ENCODE results near the gene COL11A1.
"Not testable (repeated sequence)": the region's sequence is repeated elsewhere in the genome, so short reads cannot be mapped to it uniquely, and the experiment has no call there.

The COL11A1 gene

GRCh38 chr1:102834688-102835320 lies 273.5 kb downstream of the COL11A1 start:
- no peak for TF ChIP-seq EZH2phosphoT487 (IDR thresholded peaks at IDR 0.05; ENCODE audit: borderline replicate concordance, low read length)
- TF ChIP-seq, protein P1, sequence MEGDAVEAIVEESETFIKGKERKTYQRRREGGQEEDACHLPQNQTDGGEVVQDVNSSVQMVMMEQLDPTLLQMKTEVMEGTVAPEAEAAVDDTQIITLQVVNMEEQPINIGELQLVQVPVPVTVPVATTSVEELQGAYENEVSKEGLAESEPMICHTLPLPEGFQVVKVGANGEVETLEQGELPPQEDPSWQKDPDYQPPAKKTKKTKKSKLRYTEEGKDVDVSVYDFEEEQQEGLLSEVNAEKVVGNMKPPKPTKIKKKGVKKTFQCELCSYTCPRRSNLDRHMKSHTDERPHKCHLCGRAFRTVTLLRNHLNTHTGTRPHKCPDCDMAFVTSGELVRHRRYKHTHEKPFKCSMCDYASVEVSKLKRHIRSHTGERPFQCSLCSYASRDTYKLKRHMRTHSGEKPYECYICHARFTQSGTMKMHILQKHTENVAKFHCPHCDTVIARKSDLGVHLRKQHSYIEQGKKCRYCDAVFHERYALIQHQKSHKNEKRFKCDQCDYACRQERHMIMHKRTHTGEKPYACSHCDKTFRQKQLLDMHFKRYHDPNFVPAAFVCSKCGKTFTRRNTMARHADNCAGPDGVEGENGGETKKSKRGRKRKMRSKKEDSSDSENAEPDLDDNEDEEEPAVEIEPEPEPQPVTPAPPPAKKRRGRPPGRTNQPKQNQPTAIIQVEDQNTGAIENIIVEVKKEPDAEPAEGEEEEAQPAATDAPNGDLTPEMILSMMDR (IDR thresholded peaks at IDR 0.05; ENCODE audit: low read depth, low read length, poor library complexity, severe bottlenecking), result no peak
- Histone ChIP-seq H3K9me3 (ENCODE audit: control insufficient read depth, insufficient read depth, low read length) (no peaks in the 10 kb centered on the region), H3K79me2 (ENCODE audit: control insufficient read depth, low read length) (no peaks in the 10 kb centered on the region), H4K20me1 (ENCODE audit: control insufficient read depth, insufficient read depth, low read depth, low read length) (no peaks in the 10 kb centered on the region), H3K36me3 (ENCODE audit: control insufficient read depth, low read length) (no peaks in the 10 kb centered on the region), H3F3A (ENCODE audit: control insufficient read depth, insufficient read depth) (no peaks in the 10 kb centered on the region), H3K4me1 (ENCODE audit: control insufficient read depth, low read length) (no peaks in the 10 kb centered on the region), H3K27ac (ENCODE audit: low read depth, low read length) (no peak overlapping the region), H3K4me2 (ENCODE audit: low read length) (no peak overlapping the region), H3K4me3 (ENCODE audit: low read length) (no peak overlapping the region), H3K27me3 (ENCODE audit: control insufficient read depth, low read length) (no peaks in the 10 kb centered on the region), H3K9me2 (replicated peaks; ENCODE audit: control insufficient read depth, low read length) (no peaks in the 10 kb centered on the region)

- H3K4me1 ChIP-seq (ENCODE audit: control insufficient read depth, low read length), result no peaks in the 10 kb centered on the region
- no peak overlapping the region for H3K27ac ChIP-seq (ENCODE audit: low read depth, low read length)
- no peaks in the 10 kb centered on the region for H3K79me2 ChIP-seq (ENCODE audit: control insufficient read depth, low read length)
- H3K27me3 ChIP-seq (ENCODE audit: control insufficient read depth, low read length), result no peaks in the 10 kb centered on the region
- TF ChIP-seq, protein P1 (IDR thresholded peaks at IDR 0.05; ENCODE audit: low read depth, low read length, poor library complexity, severe bottlenecking), result no peak
- TF ChIP-seq EZH2phosphoT487 (IDR thresholded peaks at IDR 0.05; ENCODE audit: borderline replicate concordance, low read length), result no peak
- no peaks in the 10 kb centered on the region for H3F3A ChIP-seq (ENCODE audit: control insufficient read depth, insufficient read depth)
- H3K4me2 ChIP-seq (ENCODE audit: low read length), result no peak overlapping the region
- no peak overlapping the region for H3K4me3 ChIP-seq (ENCODE audit: low read length)
- H3K36me3 ChIP-seq (ENCODE audit: control insufficient read depth, low read length), result no peaks in the 10 kb centered on the region
- H4K20me1 ChIP-seq (ENCODE audit: control insufficient read depth, insufficient read depth, low read depth, low read length), result no peaks in the 10 kb centered on the region
- H3K9me3 ChIP-seq (ENCODE audit: control insufficient read depth, insufficient read depth, low read length), result no peaks in the 10 kb centered on the region
- no peaks in the 10 kb centered on the region for H3K9me2 ChIP-seq (replicated peaks; ENCODE audit: control insufficient read depth, low read length)
Measured at GRCh38 chr1:102833151-102833550, 275.2 kb downstream of the COL11A1 start.

- H3K79me2 ChIP-seq (ENCODE audit: control insufficient read depth, low read length); H3K36me3 ChIP-seq (ENCODE audit: control insufficient read depth, low read length); H3K27me3 ChIP-seq (ENCODE audit: control insufficient read depth, low read length); H3K27ac ChIP-seq (ENCODE audit: low read depth, low read length); H3K4me1 ChIP-seq (ENCODE audit: control insufficient read depth, low read length); H3F3A ChIP-seq (ENCODE audit: control insufficient read depth, insufficient read depth); H3K4me2 ChIP-seq (ENCODE audit: low read length); H3K9me2 ChIP-seq (replicated peaks; ENCODE audit: control insufficient read depth, low read length); H3K9me3 ChIP-seq (ENCODE audit: control insufficient read depth, insufficient read depth, low read length); H3K4me3 ChIP-seq (ENCODE audit: low read length); H4K20me1 ChIP-seq (ENCODE audit: control insufficient read depth, insufficient read depth, low read depth, low read length): not testable (repeated sequence)
Measured at GRCh38 chr1:102826706-102827105, 281.6 kb downstream of the COL11A1 start.

All from DOHH2 (cell line).